ENCODE data around the gene LDB3. TPM values are rescaled to one million over a fixed set of nuclear protein-coding genes. Genes with fewer than 3 reads are reported as not detected.

The LDB3 gene
- total and polyA plus RNA-seq, 2 of the 8 experiments (the other 6 are each of a cell fraction or from before 2014, with no cell fraction given), result 0.20 to 0.43 TPM

- no peaks in the 10 kb centered on the region for H3K27me3 ChIP-seq (replicated peaks in 1 of 4; ENCODE audit: control insufficient read depth in 3 of 4, extremely low read depth in 1 of 4, insufficient read depth in 3 of 4, low read length in 3 of 4)
- no peak overlapping the region; the same call in 1 of the 2 replicates for H2BK15ac ChIP-seq (ENCODE audit: low read length)
- H3K56ac ChIP-seq (replicated peaks; ENCODE audit: insufficient read length, low read depth, low read length), result no peak overlapping the region
- no peak overlapping the region for H4K91ac ChIP-seq (replicated peaks; ENCODE audit: insufficient read length, low read length)
- CTCF ChIA-PET (ENCODE audit: partially characterized antibody), result interaction anchor here (0.6 to 7.6 kb wide), 12 partner anchors 8 to 295 kb away, joined by 3 to 105 read pairs (median 5); partner anchors contain the start of gene LDB3
- no peaks in the 10 kb centered on the region for H3K79me2 ChIP-seq (ENCODE audit: control insufficient read depth in 1 of 2, insufficient read depth in 2 of 2, low read length in 2 of 2)
- peaks cover under 1 to 10% (median 7%) of the 10 kb centered on the region in 4 experiments; a peak in 6 of 7 replicates for H3K4me1 ChIP-seq (replicated peaks in 1 of 4; ENCODE audit: control insufficient read depth in 3 of 4, insufficient read depth in 4 of 4, low read length in 3 of 4)
- H3K4me3 ChIP-seq (ENCODE audit: extremely low read depth in 1 of 4, insufficient read depth in 2 of 4, low read depth in 3 of 4, low read length in 4 of 4), result no peak overlapping the region
- DNase-seq (ENCODE audit: low read depth in 1 of 2, low spot score in 2 of 2) (no peak), FAIRE-seq (no peak)
- H2AK5ac ChIP-seq (ENCODE audit: low read depth, low read length), result no peak overlapping the region
- no peak overlapping the region for H3K27ac ChIP-seq (ENCODE audit: low read depth, low read length)
- no peak overlapping the region for H3K18ac ChIP-seq (ENCODE audit: extremely low read depth, low read length)
- no peak overlapping the region for H4K5ac ChIP-seq (ENCODE audit: insufficient read length, low read depth, low read length)
- no peaks in the 10 kb centered on the region for H3K9me3 ChIP-seq (ENCODE audit: insufficient read depth in 2 of 2, low read depth in 1 of 2, low read length in 1 of 2)
- no peak overlapping the region for H2BK5ac ChIP-seq (ENCODE audit: low read depth, low read length)
- H3K36me3 ChIP-seq (ENCODE audit: control insufficient read depth in 2 of 4, insufficient read depth in 4 of 4, low read length in 3 of 4), result no peaks in the 10 kb centered on the region
- no peak overlapping the region for H3K9ac ChIP-seq (replicated peaks in 1 of 4; ENCODE audit: extremely low read depth in 1 of 4, low read depth in 3 of 4, low read length in 3 of 4)
- no peak overlapping the region for H3K4ac ChIP-seq (replicated peaks; ENCODE audit: insufficient read length, low read depth, low read length)
- no peak overlapping the region for H3K14ac ChIP-seq (ENCODE audit: insufficient read length)
- no peak overlapping the region for H4K8ac ChIP-seq (ENCODE audit: extremely low read depth, insufficient read depth, low read length)
- POLR2A ChIA-PET (ENCODE audit: partially characterized antibody), result interaction anchor here (1.6 kb wide), 1 partner anchor 11 kb away, joined by 4 read pairs; no protein-coding TSS in a partner anchor
- no peak overlapping the region for H2BK12ac ChIP-seq (ENCODE audit: low read depth, low read length)
- WGBS, 2 experiments (ENCODE audit: extremely low coverage in 1 of 2, insufficient coverage in 1 of 2, insufficient read length in 1 of 2, insufficient replicate concordance in 2 of 2, low coverage in 1 of 2, low lambda C conversion rate in 2 of 2, missing lambda C conversion rate in 1 of 2), result 83% methylated on average over 2 of the region's 2 CpGs; no CpG with 5 or more reads in 1 of the 2 experiments
- H2AFZ ChIP-seq (ENCODE audit: low read length), result no peak overlapping the region
- H3K4me2 ChIP-seq (ENCODE audit: insufficient read depth in 1 of 2, low read depth in 2 of 2, low read length in 2 of 2), result no peak overlapping the region
- 0 out of 2 replicates have a peak overlapping the region, but pooled peaks have one; percentile 8 for H2BK20ac ChIP-seq (ENCODE audit: low read length)
- no peaks in the 10 kb centered on the region; the same call in 1 of the 2 replicates for H3K23me2 ChIP-seq (ENCODE audit: low read depth, low read length)
- H3K79me1 ChIP-seq (ENCODE audit: low read depth, low read length), result no peaks in the 10 kb centered on the region
- no peak overlapping the region for H2BK120ac ChIP-seq (replicated peaks; ENCODE audit: low read depth, low read length)
- H4K20me1 ChIP-seq (replicated peaks in 1 of 2; ENCODE audit: control insufficient read depth in 1 of 2, insufficient read depth in 2 of 2, low read length in 2 of 2), result no peaks in the 10 kb centered on the region
- H3K23ac ChIP-seq (ENCODE audit: insufficient read length), result no peak overlapping the region
Measured at GRCh38 chr10:86682675-86683074, 14.4 kb downstream of the LDB3 start.

All from H1 (cell line).